Measurements from ENCODE around the gene IFI30.

The IFI30 gene

GRCh38 chr19:18225702-18226468, 52.3 kb downstream of the IFI30 start, which contains the start of gene PDE4C:
Gene PDE4C (minus strand): TSS chr19:18226438. CDS start chr19:18226415, 23 bp downstream.
- DNase-seq, result no peak

- DNase-seq, result no peak
These were observed 53.6 kb downstream of the IFI30 start for GRCh38 chr19:18226956-18227780.
